HepG2 (cell line): Measurements from ENCODE around the gene SAPCD2. TPM values are rescaled to one million over a fixed set of nuclear protein-coding genes. Genes with fewer than 3 reads are reported as not detected.

Source experiments
- CHD2 ChIP-seq: IDR thresholded peaks from 2 replicates; pipeline ENCODE4 v1.6.1; 2011; ENCODE audit warnings: low read depth, low read length, improper control_type of control experiment
- GABPA ChIP-seq, 2 experiments: IDR thresholded peaks; 2 replicates each; pipeline ENCODE4 v1.6.1; 2011 to 2016; ENCODE audit warnings: low read depth in 2 of 2, low read length in 1 of 2, missing biosample characterization in 1 of 2, missing genetic modification characterization in 1 of 2
- GMEB1 ChIP-seq: sonication (generic); formaldehyde crosslinking; IDR thresholded peaks from 2 replicates; pipeline ENCODE4 v1.5.1; 2020; ENCODE audit warnings: missing genetic modification reagents, mild to moderate bottlenecking, borderline replicate concordance
- HNRNPLL ChIP-seq: fragments of 200-400 bp; formaldehyde crosslinking; IDR thresholded peaks from 2 replicates; pipeline ENCODE4 v1.6.1; 2017; ENCODE audit warnings: mild to moderate bottlenecking, low read depth, low read length; ENCODE audit not compliant: poor library complexity, severe bottlenecking
- HOXA5 ChIP-seq: sonication (generic); formaldehyde crosslinking; IDR thresholded peaks from 2 replicates; pipeline ENCODE4 v1.4.0; 2020; ENCODE audit warnings: missing genetic modification reagents
- IRX3 ChIP-seq: sonication (generic); formaldehyde crosslinking; IDR thresholded peaks from 2 replicates; pipeline ENCODE4 v1.8.1; 2023; ENCODE audit warnings: mild to moderate bottlenecking, low read depth, missing genetic modification reagents, borderline replicate concordance
- LCORL ChIP-seq, 2 experiments: fragments of 450-650 bp in 1 of 2; sonication (generic) in 1 of 2; formaldehyde crosslinking in 1 of 2; IDR thresholded peaks; 2 replicates each; pipeline versions ENCODE4 v1.5.0 to v1.6.1; 2017 to 2020; ENCODE audit warnings: antibody characterized with exemption in 1 of 2, missing genetic modification reagents in 1 of 2
- NFIB ChIP-seq: sonication (generic); formaldehyde crosslinking; IDR thresholded peaks from 2 replicates; pipeline ENCODE4 v1.9.0; 2021; ENCODE audit warnings: missing genetic modification reagents, mild to moderate bottlenecking, borderline replicate concordance
- NR2C2 ChIP-seq: sonication (generic); formaldehyde crosslinking; IDR thresholded peaks from 2 replicates; pipeline ENCODE4 v1.4.0; 2020; ENCODE audit warnings: missing genetic modification reagents, mild to moderate bottlenecking, moderate library complexity, borderline replicate concordance
- PRDM4 ChIP-seq: sonication (generic); formaldehyde crosslinking; IDR thresholded peaks from 2 replicates; pipeline ENCODE4 v1.9.0; 2021; ENCODE audit warnings: missing genetic modification reagents, borderline replicate concordance
- PTBP1 ChIP-seq: fragments of 200-400 bp; formaldehyde crosslinking; IDR thresholded peaks from 2 replicates; pipeline ENCODE4 v1.6.1; 2018; ENCODE audit warnings: low read length, low read depth; ENCODE audit not compliant: poor library complexity, severe bottlenecking
- REPIN1 ChIP-seq: sonication (generic); formaldehyde crosslinking; IDR thresholded peaks from 2 replicates; pipeline ENCODE4 v1.8.0; 2022; ENCODE audit warnings: missing genetic modification reagents, low read depth, mild to moderate bottlenecking, borderline replicate concordance
- SRSF9 ChIP-seq: fragments of 200-400 bp; formaldehyde crosslinking; IDR thresholded peaks from 2 replicates; pipeline ENCODE4 v1.6.1; 2018; ENCODE audit warnings: borderline replicate concordance, mild to moderate bottlenecking, low read depth, low read length; ENCODE audit not compliant: insufficient read depth, poor library complexity, severe bottlenecking
- TP53 ChIP-seq: sonication (generic); formaldehyde crosslinking; conservative IDR thresholded peaks from 2 replicates; pipeline ENCODE4 v1.4.0; 2020; ENCODE audit warnings: missing genetic modification reagents
- ZMYM3 ChIP-seq: sonication (generic); formaldehyde crosslinking; IDR thresholded peaks from 2 replicates; pipeline ENCODE4 v1.5.1; 2020; ENCODE audit warnings: mild to moderate bottlenecking, missing genetic modification reagents
- ZNF276 ChIP-seq: sonication (generic); formaldehyde crosslinking; IDR thresholded peaks from 2 replicates; pipeline ENCODE4 v1.4.0; 2020; ENCODE audit warnings: mild to moderate bottlenecking, low read depth, missing genetic modification reagents
- ZNF292 ChIP-seq: sonication (generic); formaldehyde crosslinking; IDR thresholded peaks from 2 replicates; pipeline ENCODE4 v1.8.1; 2022; ENCODE audit warnings: mild to moderate bottlenecking, low read depth, missing genetic modification reagents, borderline replicate concordance
- ZNF784 ChIP-seq: sonication (generic); formaldehyde crosslinking; IDR thresholded peaks from 2 replicates; pipeline ENCODE4 v1.5.1; 2020; ENCODE audit warnings: missing genetic modification reagents, mild to moderate bottlenecking, borderline replicate concordance
- polyA plus RNA-seq, 8 experiments: library from polyadenylated mRNA; depleted of rRNA in 3 of 8; stranded (reverse) in 7 of 8; unstranded in 1 of 8; fragments of >200 nt; fragmentation: Illumina TruSeq in 4 of 8; extraction: Trizol in 4 of 8; gene quantifications; 2 replicates each; pipeline versions ENCODE4 v1.2.1 to v1.2.3, GENCODE V29; 2011 to 2016; ENCODE audit warnings: low read depth in 4 of 8, missing spikeins in 1 of 8, mixed read lengths in 1 of 8; ENCODE audit not compliant: insufficient read depth in 1 of 8
- total RNA-seq, 5 experiments: library from RNA; depleted of rRNA; stranded (reverse); fragments of >200 nt; fragmentation: Illumina TruSeq; extraction: Trizol; gene quantifications; 2 replicates each; pipeline ENCODE4 v1.2.3, GENCODE V29; 2016; ENCODE audit warnings: low read depth in 1 of 5

The SAPCD2 gene
- total and polyA plus RNA-seq, 2 of the 13 experiments (the other 11 are each of a cell fraction or from before 2014, with no cell fraction given), result 21.9 to 42.8 TPM

- TF ChIP-seq REPIN1 (CRISPR knock-in tag) (no peak; the same call in 1 of the 2 replicates), ZMYM3 (CRISPR knock-in tag) (no peak), CHD2 (no peak), NR2C2 (no peak), PRDM4 (CRISPR knock-in tag) (no peak), GABPA (IDR thresholded peaks at IDR 0.05; ENCODE audit: low read depth, low read length) (no peak), GABPA (CRISPR knock-in tag; IDR thresholded peaks at IDR 0.05; ENCODE audit: low read depth) (peak; percentile 26; the same call in 1 of the 2 replicates), ZNF292 (CRISPR knock-in tag) (no peak), ZNF784 (CRISPR knock-in tag) (no peak), LCORL (IDR thresholded peaks at IDR 0.05) (no peak), LCORL (CRISPR knock-in tag; IDR thresholded peaks at IDR 0.05) (no peak; the same call in 1 of the 2 replicates), NFIB (CRISPR knock-in tag) (no peak), ZNF276 (no peak), HNRNPLL (peak; percentile 32), IRX3 (CRISPR knock-in tag) (no peak), GMEB1 (CRISPR knock-in tag) (peak; percentile 31; the same call in 1 of the 2 replicates), SRSF9 (no peak), HOXA5 (CRISPR knock-in tag) (no peak), PTBP1 (no peak), TP53 (CRISPR knock-in tag) (no peak)
These were observed 6.1 kb downstream of the SAPCD2 start (continued) for GRCh38 chr9:137064027-137064879.
